Activated CD4-positive, alpha-beta T cell treated with anti-CD3 and anti-CD28 coated beads for 4 hours (primary cell): ENCODE data around the gene CAMSAP3.

Source experiments
- DNase-seq, 2 donors: peaks; one replicate each; pipeline ENCODE4 v3.0.0-alpha.2; 2020

Gene CAMSAP3

DNA sequence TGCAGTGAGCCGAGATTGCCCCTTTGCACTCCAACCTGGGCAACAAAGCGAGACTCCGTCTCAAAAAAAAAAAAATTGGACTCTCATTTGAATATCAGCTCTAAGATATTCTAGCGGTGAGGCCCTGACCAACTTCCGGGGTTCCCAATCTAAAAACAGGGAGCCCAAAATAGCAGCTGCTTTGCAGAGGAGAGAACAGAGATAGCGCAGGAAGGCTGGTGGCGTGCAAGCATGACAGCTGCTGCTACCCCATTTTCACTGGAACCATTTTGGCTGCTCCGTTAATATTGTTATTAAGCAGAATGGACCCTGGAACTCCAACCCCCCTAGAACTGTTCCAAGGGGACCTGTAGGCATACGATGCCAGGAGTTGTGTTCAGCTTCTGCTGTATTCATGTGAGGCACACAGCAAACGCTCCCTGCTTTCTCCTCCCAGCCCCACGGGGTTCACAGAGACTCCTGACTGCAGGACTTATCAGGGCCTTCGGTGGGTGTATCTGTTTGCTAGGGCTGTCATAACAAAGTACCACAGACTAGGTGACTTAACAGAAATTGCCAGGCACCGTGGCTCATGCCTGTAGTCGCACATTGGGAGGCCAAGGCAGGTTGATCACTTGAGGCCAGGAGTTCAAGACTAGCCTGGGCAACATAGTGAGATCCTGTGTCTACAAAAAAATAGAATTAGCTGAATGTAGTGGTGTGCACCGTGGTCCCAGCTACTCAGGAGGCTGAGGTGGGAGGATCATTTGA is 52.8 kb downstream of the CAMSAP3 start:
- no peak for DNase-seq

DNA sequence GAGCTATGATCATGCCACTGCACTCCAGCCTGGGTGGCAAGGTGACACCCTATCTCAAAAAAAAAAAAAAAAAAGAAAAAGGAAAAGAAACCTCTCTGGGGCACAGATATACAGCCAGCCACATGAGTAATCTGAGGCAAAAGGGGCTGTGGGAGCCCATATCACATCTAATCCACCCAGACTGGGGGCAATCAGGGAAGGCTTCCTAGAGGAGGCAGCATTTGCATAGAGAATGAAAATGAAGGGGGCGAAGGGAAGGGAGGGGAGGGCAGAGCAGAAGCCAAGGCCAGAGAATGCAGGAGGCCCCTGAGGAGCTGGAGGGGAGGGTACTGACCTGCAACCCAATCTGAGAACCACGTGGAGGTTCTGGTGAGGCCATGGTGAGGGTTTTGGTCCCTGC is 54.5 kb downstream of the CAMSAP3 start:
- no peak for DNase-seq

DNA sequence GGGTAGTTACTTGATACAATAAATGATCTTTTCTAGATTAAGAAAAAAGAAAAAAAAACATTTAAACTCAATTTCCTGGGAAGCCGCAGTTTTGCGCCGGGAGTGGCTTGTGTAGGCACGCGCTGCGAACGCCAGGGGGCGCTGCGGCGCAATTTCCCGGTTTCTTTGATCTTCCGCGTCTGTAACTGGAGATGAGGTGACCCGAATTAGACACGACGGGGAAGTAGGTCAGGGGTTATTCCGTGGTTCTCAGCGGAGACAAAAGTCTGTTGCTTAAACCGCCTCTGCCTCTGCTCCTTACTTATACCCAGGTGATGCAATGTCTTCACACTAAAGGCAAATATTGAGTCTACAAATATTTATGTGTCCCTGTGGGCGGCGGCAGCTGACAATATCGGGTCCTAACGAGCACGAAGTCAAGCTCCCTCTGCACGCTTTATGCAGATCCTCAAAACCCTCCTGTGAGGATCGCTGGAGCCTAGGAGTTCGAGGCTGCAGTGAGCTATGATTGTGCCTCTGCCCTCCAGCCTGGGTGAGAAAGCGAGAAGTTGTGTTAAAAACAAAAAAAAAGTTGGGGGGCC is 56.5 kb downstream of the CAMSAP3 start:
- DNase-seq: peak; percentile 77 to 88

DNA sequence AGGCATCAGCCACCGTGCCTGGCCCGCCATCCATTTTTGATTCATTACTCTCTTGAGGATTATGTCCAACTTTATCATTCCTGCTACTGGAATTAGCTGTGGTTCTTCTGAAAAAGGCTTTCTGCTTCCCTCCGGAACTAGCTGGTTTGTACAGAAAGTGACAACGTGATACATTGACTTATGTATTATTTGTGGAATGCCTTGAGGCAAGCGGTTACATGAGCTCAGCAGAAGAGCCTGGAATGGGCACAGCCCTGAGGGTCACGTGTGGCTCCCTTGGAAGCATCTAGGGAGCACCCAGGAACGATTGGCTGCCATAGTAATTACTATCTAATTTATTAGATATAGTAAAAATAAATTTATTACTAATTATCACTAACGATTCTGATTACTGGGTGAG is 58.7 kb downstream of the CAMSAP3 start:
- DNase-seq: no peak

DNA sequence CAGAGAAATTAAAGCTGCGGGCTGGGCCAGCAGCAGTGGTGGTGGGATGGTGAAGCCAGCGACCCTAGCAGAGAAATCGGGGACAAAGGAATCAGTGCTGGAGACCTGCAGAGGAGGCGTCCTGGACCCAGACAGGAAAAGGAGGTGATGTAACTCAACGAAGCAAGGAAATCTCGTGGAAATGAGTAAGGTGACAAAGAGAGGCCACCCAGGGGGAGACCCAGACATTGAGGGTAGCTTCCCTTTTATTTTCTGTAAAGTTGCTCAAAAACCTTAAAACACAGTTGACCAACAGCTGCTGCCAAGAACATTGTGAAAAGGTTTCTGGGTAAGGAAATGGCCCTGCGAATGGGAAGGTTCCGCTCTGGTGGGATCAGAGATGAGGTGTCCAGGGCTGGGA is 59.9 kb downstream of the CAMSAP3 start:
- DNase-seq: no peak

DNA sequence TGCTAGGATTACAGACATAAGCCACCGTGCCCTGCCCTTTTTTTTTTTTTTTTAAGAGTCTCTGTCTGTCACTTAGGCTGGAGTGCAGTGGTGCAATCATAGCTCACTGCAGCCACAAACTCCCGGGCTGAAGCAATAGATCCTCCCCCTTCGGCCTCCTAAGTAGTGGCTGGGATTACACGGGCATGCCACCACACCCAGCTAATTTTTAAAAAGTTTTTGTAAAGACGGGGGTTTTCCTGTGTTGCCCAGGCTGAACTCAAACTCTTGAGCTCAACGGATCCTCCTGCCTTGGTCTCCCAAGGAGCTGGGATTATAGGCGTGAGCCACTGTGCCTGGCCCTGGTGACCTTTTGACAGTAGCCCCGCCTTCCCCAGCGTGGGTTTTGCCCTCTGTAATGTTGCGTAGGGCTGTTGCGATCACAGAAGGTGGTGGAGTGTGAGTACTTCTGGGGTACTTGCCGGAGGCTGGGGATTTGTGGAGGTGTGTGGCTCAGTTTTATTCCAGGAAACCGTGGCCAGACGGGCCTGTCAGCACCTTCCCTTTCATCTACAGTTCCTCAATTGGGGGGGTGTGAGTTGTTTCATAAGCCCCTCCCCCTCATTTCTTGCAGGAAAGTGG is 61.6 kb downstream of the CAMSAP3 start:
- DNase-seq: peak in 1 of 2 donors; percentile 25

DNA sequence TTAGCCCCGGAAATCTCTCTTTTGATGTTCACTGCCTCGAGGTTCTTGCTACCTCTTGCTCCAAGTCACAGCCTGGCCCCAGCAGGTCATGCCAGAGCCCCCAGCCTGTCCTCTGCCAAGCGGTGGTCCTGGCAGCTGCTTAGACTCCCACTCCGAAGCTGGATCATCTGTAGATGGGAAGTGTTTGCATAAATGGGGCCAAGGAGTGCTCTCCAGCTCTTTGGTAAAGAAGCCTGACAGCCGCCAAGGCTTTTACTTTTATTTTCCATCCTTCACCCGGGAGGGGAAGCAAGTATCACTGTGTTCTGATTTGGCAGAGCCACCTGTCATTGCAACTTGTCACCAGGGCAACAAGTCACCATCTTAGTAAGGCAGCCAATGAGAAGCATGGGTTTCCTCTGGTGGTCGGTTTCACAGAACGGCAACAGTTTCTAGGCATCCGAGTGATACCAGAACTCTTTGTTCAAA is 62.6 kb downstream of the CAMSAP3 start:
- DNase-seq: peak in 1 of 2 donors; percentile 25

DNA sequence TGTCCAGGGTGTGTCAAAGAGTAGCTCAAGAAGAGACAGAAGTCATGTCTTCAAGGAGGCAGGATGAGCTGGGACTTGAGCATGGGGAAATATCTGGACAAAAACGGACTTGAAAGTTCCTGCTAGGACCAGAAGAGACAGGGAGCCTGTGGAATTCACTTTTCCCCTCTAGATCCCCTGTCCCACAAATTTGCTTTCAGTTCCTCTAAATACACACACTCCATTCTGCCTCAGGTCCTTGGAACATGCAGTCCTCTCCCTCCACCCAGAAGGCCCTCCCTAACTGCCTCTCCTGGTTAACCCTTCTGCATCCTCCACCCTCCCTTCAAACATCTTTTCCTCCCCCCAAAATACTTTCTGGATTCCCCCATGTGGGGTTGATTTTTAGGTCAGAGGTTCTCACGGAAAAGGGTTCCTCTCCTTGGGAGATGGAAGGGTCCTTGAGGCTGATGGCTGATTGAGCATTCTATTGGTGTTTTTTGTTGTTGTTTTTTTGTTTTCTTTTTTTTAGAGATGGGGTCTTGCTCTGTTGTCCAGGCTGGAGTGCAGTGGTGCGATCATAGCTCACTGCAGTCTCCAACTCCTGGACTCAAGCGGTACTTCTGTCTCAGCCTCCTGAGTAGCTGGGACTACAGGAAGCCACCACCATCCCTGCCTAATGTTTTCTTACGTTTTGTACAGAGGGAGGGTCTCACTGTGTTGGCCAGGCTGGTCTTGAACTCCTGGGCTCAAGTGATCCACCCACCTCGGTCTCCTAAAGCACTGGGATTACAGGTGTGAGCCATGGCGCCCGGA is 66.3 kb downstream of the CAMSAP3 start:
- no peak for DNase-seq

DNA sequence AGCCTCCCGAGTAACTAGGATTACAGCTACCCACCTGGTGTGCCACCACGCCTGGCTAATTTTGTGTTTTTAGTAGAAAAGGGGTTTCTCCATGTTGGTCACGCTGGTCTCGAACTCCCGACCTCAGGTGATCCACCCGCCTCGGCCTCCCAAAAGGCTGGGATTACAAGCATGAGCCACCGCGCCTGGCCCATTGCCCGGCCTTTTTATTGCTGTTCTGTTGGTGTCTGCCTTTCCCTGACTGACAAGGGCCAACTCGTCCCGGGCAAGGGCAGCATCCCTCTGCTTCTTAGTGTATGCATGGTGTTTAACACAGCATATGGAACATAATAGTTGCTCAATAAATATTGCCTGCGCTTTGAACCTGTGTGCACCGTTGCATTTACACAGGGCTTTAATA is 67.0 kb downstream of the CAMSAP3 start:
- DNase-seq: no peak

DNA sequence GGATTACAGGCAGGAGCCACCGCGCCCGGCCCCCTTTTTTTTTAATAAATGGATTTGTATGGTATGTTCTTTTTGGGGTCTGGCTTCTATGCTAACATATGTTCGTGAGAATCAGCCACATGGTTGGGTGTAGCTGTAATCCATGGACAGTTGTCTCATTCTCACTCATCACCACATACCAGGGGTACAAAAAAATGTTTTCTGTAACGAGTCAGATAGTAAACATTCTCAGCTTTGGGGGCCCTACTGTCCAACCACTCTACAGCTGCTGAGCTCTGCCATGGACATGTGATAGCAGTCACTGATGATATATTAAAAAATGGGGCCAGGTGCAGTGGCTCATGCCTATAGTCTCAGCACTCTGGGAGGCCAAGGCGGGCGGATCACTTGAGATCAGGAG is 68.0 kb downstream of the CAMSAP3 start:
- DNase-seq: no peak

DNA sequence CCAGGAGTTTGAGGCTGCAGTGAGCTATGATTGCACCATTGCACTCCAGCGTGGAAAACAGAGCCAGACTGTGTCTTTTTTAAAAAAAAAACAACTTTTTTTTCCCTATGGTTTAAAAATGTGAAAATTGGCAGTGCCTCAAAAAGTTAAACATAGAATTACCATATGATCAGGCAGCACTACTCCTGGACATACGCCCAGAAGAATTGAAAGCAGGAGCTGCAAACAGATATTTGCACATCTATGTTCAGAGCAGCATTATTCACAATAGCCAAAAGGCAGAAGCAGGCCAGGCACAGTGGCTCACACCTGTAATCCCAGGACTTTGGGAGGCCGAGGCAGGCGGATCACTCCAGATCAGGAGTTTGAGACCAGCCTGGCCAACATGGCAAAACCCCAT is 69.4 kb downstream of the CAMSAP3 start:
- DNase-seq: no peak
